NB4 (cell line): ENCODE data around the gene DNMBP.
"Not testable (repeated sequence)": the region's sequence is repeated elsewhere in the genome, so short reads cannot be mapped to it uniquely, and the experiment has no call there.

Experiments
- DNase-seq: peaks from one replicate; pipeline ENCODE4 v3.0.0; 2010; ENCODE audit warnings: low read depth
- H3K4me3 ChIP-seq: one replicate; pipeline ENCODE4 v1.5.1; 2011; ENCODE audit warnings: mild to moderate bottlenecking, low read depth, low read length, moderate library complexity
- MYC ChIP-seq: IDR thresholded peaks from 2 replicates; pipeline ENCODE4 v1.6.1; 2011; ENCODE audit warnings: low read depth, low read length
- POLR2A ChIP-seq: IDR thresholded peaks from 2 replicates; pipeline ENCODE4 v1.6.1; 2011; ENCODE audit warnings: mild to moderate bottlenecking; ENCODE audit not compliant: insufficient read length; ENCODE audit errors: extremely low read depth
- TF ChIP-seq, protein P1 (sequence below): IDR thresholded peaks from 2 replicates; pipeline ENCODE4 v1.6.1; 2011; ENCODE audit warnings: low read depth, low read length
- TF ChIP-seq, protein P2 (sequence below): IDR thresholded peaks from one replicate; pipeline ENCODE4 v1.5.1; 2012; ENCODE audit warnings: low read depth, low read length

Gene DNMBP

DNA sequence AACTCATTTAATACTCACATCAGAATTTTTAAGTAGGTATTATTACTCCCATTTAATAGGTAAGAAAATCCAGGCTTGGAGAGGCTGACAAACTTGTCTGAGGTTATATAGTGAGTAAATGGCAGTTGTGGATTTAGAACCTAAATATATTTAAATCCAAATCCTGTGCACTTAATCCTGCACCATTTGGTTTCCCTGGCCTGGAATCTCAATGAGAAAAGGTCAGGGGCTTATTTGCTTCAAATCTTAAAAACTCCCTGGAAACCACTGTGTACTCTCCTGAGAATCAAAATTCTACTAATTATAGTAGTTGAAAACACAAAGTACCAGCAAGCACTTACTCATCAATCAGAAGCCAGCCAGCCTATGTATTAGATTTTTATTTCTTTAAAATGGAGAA lies 97.7 kb downstream of the DNMBP start:
- DNase-seq = no peak
- no peak overlapping the region for H3K4me3 ChIP-seq
- no peak for TF ChIP-seq POLR2A
- TF ChIP-seq, protein P1, sequence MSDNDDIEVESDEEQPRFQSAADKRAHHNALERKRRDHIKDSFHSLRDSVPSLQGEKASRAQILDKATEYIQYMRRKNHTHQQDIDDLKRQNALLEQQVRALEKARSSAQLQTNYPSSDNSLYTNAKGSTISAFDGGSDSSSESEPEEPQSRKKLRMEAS = no peak

DNA sequence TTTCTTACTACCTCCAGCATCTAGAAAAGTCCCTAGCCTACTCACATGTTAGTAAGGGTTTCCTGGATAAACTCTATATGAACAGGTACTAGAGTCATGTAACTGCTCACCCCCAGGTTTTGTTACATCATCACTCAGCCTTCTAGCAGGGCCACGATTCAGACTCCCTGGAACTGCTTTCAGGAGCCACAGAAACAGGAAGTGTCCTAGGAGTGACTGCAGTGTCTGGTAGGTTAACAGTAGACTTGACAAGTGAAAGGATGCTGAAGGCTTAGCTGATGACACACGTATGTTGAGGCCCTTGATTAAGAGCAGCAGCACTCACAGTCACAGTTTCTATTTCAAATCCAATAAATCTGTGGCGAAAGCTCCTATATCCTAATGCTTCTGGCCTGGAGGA lies 101.2 kb downstream of the DNMBP start:
- TF ChIP-seq, protein P2, sequence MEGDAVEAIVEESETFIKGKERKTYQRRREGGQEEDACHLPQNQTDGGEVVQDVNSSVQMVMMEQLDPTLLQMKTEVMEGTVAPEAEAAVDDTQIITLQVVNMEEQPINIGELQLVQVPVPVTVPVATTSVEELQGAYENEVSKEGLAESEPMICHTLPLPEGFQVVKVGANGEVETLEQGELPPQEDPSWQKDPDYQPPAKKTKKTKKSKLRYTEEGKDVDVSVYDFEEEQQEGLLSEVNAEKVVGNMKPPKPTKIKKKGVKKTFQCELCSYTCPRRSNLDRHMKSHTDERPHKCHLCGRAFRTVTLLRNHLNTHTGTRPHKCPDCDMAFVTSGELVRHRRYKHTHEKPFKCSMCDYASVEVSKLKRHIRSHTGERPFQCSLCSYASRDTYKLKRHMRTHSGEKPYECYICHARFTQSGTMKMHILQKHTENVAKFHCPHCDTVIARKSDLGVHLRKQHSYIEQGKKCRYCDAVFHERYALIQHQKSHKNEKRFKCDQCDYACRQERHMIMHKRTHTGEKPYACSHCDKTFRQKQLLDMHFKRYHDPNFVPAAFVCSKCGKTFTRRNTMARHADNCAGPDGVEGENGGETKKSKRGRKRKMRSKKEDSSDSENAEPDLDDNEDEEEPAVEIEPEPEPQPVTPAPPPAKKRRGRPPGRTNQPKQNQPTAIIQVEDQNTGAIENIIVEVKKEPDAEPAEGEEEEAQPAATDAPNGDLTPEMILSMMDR = no peak
- no peak for TF ChIP-seq MYC
- TF ChIP-seq POLR2A = no peak
- TF ChIP-seq, protein P1 = no peak
- peak; percentile 36 for DNase-seq
- H3K4me3 ChIP-seq = no peak overlapping the region

DNA sequence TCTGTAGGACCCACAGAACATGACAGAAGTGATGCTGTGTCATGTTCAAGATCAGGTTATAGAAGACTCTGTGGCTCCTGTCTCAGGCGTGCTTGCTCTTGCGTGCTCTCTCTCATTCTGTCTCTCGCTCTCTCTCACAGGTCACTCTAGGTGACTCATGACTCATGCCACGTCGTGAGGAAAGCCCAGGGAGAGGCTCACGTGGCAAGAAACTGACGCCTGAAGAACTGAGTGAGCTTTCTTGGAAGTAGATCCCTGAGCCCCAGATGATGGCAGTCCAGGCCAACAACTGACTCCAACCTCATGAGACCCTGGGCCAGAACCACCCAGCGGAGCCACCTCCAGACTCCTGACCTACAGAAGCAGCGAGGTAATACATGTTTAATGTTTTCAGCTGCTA lies 103.3 kb downstream of the DNMBP start:
- TF ChIP-seq, protein P2 = no peak
- TF ChIP-seq POLR2A (no peak), MYC (no peak)
- TF ChIP-seq, protein P1 = no peak
- DNase-seq = peak; percentile 8
- H3K4me3 ChIP-seq = no peak overlapping the region

DNA sequence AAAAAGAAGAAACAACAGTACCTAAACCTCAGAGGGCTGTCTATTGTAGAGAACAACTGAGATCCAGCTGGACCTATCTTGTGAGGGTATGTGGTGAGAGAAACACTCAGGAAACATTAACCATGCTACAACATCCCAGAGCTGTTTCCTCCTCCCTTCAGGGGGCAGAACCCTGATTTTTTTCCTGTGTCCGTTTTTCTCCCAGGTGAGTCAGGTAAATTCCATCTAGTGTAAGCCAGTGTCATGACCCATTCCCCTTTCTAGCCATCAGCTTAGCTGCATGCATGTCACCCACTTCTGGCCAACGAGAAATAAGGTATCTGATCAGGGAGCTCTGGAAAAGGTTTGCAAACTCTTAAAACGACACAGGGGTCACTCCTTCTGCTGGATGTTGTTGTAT lies 103.8 kb downstream of the DNMBP start:
- TF ChIP-seq POLR2A = no peak
- TF ChIP-seq MYC = no peak
- TF ChIP-seq, protein P2 = no peak
- TF ChIP-seq, protein P1 = no peak
- H3K4me3 ChIP-seq = no peak overlapping the region
- DNase-seq = no peak

DNA sequence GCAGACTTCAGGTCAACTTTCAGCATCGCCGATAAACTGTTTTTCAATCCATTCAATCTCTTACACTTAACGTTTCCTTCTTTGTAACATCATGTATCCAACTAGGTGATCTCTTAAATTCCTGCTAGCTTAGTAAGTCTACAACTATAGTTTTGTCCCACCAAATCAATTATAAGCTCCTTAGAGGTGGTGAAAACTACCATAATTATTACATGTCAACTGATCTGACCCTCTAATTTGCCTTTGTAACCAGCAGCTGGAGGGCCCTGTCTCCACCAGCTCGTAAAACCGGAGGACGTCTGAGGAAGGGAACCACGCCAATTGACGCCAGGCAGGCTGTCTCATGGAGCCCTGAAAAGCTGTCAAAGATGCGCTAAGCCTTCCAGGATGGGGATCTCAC lies 113.9 kb downstream of the DNMBP start:
- DNase-seq = no peak
- no peak overlapping the region for H3K4me3 ChIP-seq
- TF ChIP-seq POLR2A (no peak), MYC (no peak)
- TF ChIP-seq, protein P2 = no peak
- TF ChIP-seq, protein P1 = no peak

DNA sequence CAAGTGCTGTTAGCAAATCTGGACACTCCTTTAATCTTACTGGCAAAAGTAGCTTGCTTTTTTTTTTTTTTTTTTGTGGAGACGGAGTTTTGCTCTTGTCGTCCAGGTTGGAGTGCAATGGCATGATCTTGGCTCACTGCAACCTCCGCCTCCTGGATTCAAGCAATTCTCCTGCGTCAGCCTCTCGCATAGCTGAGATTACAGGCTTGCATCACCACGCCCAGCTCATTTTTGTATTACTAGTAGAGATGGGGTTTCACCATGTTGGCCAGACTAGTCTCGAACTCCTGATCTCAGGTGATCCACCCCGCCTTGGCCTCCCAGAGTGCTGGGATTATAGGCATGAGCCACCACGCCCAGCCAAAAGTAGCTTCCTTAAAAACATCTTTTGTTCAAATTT lies 114.7 kb downstream of the DNMBP start:
- DNase-seq, H3K4me3 ChIP-seq: not testable (repeated sequence)

DNA sequence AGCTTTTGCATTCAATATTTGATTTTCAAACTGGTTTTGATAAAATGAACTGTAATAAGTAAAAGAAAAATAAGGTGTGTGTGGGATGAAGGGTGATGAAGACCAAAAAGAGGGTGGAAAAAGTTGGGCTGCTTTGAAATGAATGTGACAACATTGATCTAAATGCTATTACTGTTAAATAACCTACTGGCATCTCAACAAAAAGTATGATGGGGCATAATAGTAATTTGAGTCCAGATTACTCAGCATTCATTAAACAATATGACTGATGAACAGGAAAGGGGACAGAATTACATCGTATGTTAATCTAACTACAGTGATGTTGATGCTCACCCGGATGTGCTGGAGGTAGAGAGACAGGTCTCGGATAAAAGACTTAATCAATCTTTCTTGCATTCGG lies 115.1 kb downstream of the DNMBP start:
- no peak overlapping the region for H3K4me3 ChIP-seq
- no peak for DNase-seq
- TF ChIP-seq, protein P1 = no peak
- TF ChIP-seq, protein P2 = no peak
- TF ChIP-seq POLR2A (no peak), MYC (no peak)
